B cell (primary cell): ENCODE results near the gene STX1B. TPM values are rescaled to one million over a fixed set of nuclear protein-coding genes. Genes with fewer than 3 reads are reported as not detected.

ENCODE experiments used
- ATAC-seq: fragments of 200-7000 bp; cut with Tn5 transposase; one replicate; pipeline ENCODE4 v1.10.0; 2021; ENCODE audit warnings: low read depth, mild to moderate bottlenecking, moderate number of reproducible peaks, moderate library complexity
- CTCF ChIA-PET: fragments of 350-600 bp; sonication (Branson Sonifier 250); formaldehyde crosslinking; loops from one replicate; lab custom pipeline; 2021; ENCODE audit warnings: antibody characterized with exemption, inconsistent platforms; lab: Charles Lee
- POLR2A ChIA-PET: fragments of 350-600 bp; sonication (Branson Sonifier 250); formaldehyde crosslinking; loops from one replicate; lab custom pipeline; 2021; ENCODE audit warnings: antibody characterized with exemption; lab: Charles Lee
- DNase-seq: peaks from one replicate; pipeline ENCODE4 v3.0.0; 2013
- H2AFZ ChIP-seq: 2 replicates; pipeline ENCODE4 v1.6.1; 2012; ENCODE audit warnings: mild to moderate bottlenecking, low read depth, low read length; ENCODE audit not compliant: insufficient read depth, poor library complexity, severe bottlenecking
- H3K27ac ChIP-seq, 2 donors: 1 replicate in 1 of 2; 2 replicates in 1 of 2; pipeline ENCODE4 v1.5.1; 2012 to 2013; ENCODE audit warnings: low read length in 2 of 2, mild to moderate bottlenecking in 2 of 2, moderate library complexity in 1 of 2
- H3K27me3 ChIP-seq, 4 experiments: fragments of 200-600 bp in 1 of 4; sonication (generic) in 1 of 4; replicated peaks in 1 of 4; 1 replicate in 2 of 4; 2 replicates in 2 of 4; pipeline versions ENCODE4 v1.6.1 to v1.7.0; 2013 to 2016; ENCODE audit warnings: low read length in 3 of 4, mild to moderate bottlenecking in 2 of 4, mixed read lengths in 1 of 4, moderate library complexity in 1 of 4; ENCODE audit not compliant: insufficient read depth in 4 of 4, control insufficient read depth in 3 of 4; ENCODE audit errors: control extremely low read depth in 1 of 4
- H3K36me3 ChIP-seq, 2 experiments: replicated peaks in 1 of 2; 1 replicate in 1 of 2; 2 replicates in 1 of 2; pipeline versions ENCODE4 v1.6.1 to v1.7.1; 2013; ENCODE audit warnings: low read length in 1 of 2; ENCODE audit not compliant: insufficient read depth in 2 of 2, control insufficient read depth in 1 of 2; ENCODE audit errors: control extremely low read depth in 1 of 2, extremely low read depth in 1 of 2
- H3K4me1 ChIP-seq, 2 donors: fragments of 200-600 bp in 1 of 2; sonication (generic) in 1 of 2; 1 replicate in 1 of 2; 2 replicates in 1 of 2; pipeline versions ENCODE4 v1.5.1 to v1.6.1; 2013 to 2017; ENCODE audit warnings: low read length in 2 of 2; ENCODE audit not compliant: control insufficient read depth in 2 of 2, insufficient read depth in 2 of 2
- H3K4me2 ChIP-seq: replicated peaks from 2 replicates; pipeline ENCODE3; 2012; ENCODE audit warnings: mild to moderate bottlenecking, low read depth, low read length; ENCODE audit not compliant: poor library complexity, severe bottlenecking
- H3K4me3 ChIP-seq, 5 experiments: fragments of 200-600 bp in 1 of 5; sonication (generic) in 1 of 5; 1 replicate in 3 of 5; 2 replicates in 2 of 5; pipeline versions ENCODE4 v1.5.1 to v1.7.0; 2011 to 2016; ENCODE audit warnings: low read length in 4 of 5, mild to moderate bottlenecking in 4 of 5, low read depth in 2 of 5, control low read depth in 1 of 5, moderate library complexity in 1 of 5; ENCODE audit not compliant: insufficient read depth in 1 of 5; ENCODE audit errors: control extremely low read depth in 1 of 5, extremely low read depth in 1 of 5
- H3K79me2 ChIP-seq: fragments of 200-600 bp; sonication (generic); one replicate; pipeline ENCODE4 v1.6.0; 2016; ENCODE audit warnings: low read length; ENCODE audit not compliant: control insufficient read depth, insufficient read depth
- H3K9ac ChIP-seq: fragments of 200-600 bp; sonication (generic); 2 replicates; pipeline ENCODE4 v1.6.1; 2017; ENCODE audit warnings: mild to moderate bottlenecking, low read length, moderate library complexity
- H3K9me3 ChIP-seq, 3 donors: one replicate each; pipeline versions ENCODE4 v1.6.1 to v1.7.1; 2013; ENCODE audit warnings: low read length in 2 of 3; ENCODE audit not compliant: control insufficient read depth in 2 of 3, insufficient read depth in 1 of 3; ENCODE audit errors: control extremely low read depth in 1 of 3
- H4K20me1 ChIP-seq: 2 replicates; pipeline ENCODE4 v1.6.0; 2012; ENCODE audit warnings: mild to moderate bottlenecking, low read length; ENCODE audit not compliant: insufficient read depth, control insufficient read depth, poor library complexity, severe bottlenecking
- H3K27ac Mint-ChIP-seq: one replicate; pipeline ENCODE4 v1.8.0; 2021; ENCODE audit warnings: mixed read lengths
- H3K27me3 Mint-ChIP-seq: one replicate; pipeline ENCODE4 v1.8.0; 2021; ENCODE audit warnings: mixed read lengths
- H3K4me1 Mint-ChIP-seq: one replicate; pipeline ENCODE4 v1.8.0; 2021; ENCODE audit warnings: mixed read lengths
- H3K4me3 Mint-ChIP-seq: one replicate; pipeline ENCODE4 v1.8.0; 2021; ENCODE audit warnings: mixed read lengths
- H3K9me3 Mint-ChIP-seq: one replicate; pipeline ENCODE4 v1.8.0; 2022; ENCODE audit warnings: mixed read lengths; ENCODE audit not compliant: insufficient read depth
- EZH2 ChIP-seq: IDR thresholded peaks from 2 replicates; pipeline ENCODE4 v1.6.1; 2012; ENCODE audit warnings: borderline replicate concordance, low read depth, mild to moderate bottlenecking, moderate library complexity, low read length; ENCODE audit not compliant: insufficient read depth, poor library complexity, severe bottlenecking
- WGBS: methylation state at CpG from one replicate; pipeline ENCODE4 v1.1.5; 2013; ENCODE audit warnings: missing lambda C conversion rate; ENCODE audit not compliant: insufficient coverage; 5-methylcytosine and 5-hydroxymethylcytosine counted together
- intact Hi-C: fragments of 100-400 bp; cut with micrococcal nuclease; formaldehyde crosslinking; loops from one replicate; pipeline ENCODE4 v1.10.0; 2022
- polyA plus RNA-seq: library from polyadenylated mRNA; depleted of rRNA; stranded (reverse); fragments of >200 nt; gene quantifications from 2 replicates; pipeline ENCODE4 v1.2.3, GENCODE V29; 2012
- total RNA-seq, 2 donors: library from RNA; stranded (reverse); fragments of 120-200 nt in 1 of 2; gene quantifications; 1 replicate in 1 of 2; 2 replicates in 1 of 2; pipeline versions ENCODE4 v1.2.3 to v1.2.4, GENCODE V29; 2013 to 2022
- TF ChIP-seq, protein P1 (sequence below): fragments of 200-600 bp; IDR thresholded peaks from one replicate; pipeline ENCODE4 v1.8.0; 2022; ENCODE audit warnings: antibody characterized with exemption, mild to moderate bottlenecking

The STX1B gene
- total and polyA plus RNA-seq, 2 donors (not counting 1 experiment from before 2014, with no cell fraction given), result 2.1 to 2.2 TPM

DNA sequence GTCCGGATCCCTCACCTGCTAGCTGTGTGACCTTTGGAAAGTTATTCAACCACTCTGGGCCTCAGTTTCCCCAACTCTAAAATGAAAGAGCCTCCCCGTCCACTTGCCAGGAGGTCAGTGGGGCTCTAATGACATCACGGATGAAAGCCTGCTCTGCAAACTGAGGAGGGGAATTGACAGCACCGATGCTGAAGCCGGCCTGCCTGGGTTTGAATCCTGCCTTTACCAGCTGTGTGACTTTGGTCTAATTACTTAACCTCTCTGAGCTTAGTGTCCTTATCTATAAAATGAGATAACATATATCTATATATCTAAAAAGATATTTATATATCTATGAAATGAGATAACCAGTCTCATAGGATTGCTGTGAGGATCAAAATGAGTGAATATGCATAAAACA, 1.9 kb downstream of the STX1B start:
- TF ChIP-seq, protein P1, sequence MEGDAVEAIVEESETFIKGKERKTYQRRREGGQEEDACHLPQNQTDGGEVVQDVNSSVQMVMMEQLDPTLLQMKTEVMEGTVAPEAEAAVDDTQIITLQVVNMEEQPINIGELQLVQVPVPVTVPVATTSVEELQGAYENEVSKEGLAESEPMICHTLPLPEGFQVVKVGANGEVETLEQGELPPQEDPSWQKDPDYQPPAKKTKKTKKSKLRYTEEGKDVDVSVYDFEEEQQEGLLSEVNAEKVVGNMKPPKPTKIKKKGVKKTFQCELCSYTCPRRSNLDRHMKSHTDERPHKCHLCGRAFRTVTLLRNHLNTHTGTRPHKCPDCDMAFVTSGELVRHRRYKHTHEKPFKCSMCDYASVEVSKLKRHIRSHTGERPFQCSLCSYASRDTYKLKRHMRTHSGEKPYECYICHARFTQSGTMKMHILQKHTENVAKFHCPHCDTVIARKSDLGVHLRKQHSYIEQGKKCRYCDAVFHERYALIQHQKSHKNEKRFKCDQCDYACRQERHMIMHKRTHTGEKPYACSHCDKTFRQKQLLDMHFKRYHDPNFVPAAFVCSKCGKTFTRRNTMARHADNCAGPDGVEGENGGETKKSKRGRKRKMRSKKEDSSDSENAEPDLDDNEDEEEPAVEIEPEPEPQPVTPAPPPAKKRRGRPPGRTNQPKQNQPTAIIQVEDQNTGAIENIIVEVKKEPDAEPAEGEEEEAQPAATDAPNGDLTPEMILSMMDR, result no peak
- TF ChIP-seq EZH2, result no peak
- no peak overlapping the region for H3K27ac Mint-ChIP-seq
- H3K36me3 ChIP-seq, result no peaks in the 10 kb centered on the region
- intact Hi-C loops, result no loop called here
- H2AFZ ChIP-seq, result no peak overlapping the region
- ATAC-seq (no peak), DNase-seq (no peak)
- ChIA-PET POLR2A (no interaction called here), CTCF (interaction anchor here (0.6 kb wide), 1 partner anchor 23 kb away, joined by 3 read pairs; no protein-coding TSS in a partner anchor)
- H3K9ac ChIP-seq, result no peak overlapping the region
- peaks cover 0 to 37% (median 18%) of the 10 kb centered on the region in 4 experiments for H3K27me3 ChIP-seq
- H3K4me2 ChIP-seq, result no peak overlapping the region
- H3K9me3 Mint-ChIP-seq, result no peaks in the 10 kb centered on the region
- no peak overlapping the region for H3K4me3 ChIP-seq
- H3K27me3 Mint-ChIP-seq, result peaks cover 35% of the 10 kb centered on the region
- no peak overlapping the region for H3K4me3 Mint-ChIP-seq
- H3K27ac ChIP-seq, result no peak overlapping the region
- no peaks in the 10 kb centered on the region for H3K79me2 ChIP-seq
- peaks cover 18% of the 10 kb centered on the region for H3K4me1 Mint-ChIP-seq
- no peaks in the 10 kb centered on the region for H4K20me1 ChIP-seq
- H3K4me1 ChIP-seq, result peaks cover 6 to 10% of the 10 kb centered on the region in 2 donors
- H3K9me3 ChIP-seq, result peaks cover 0 to 13% (median 0%) of the 10 kb centered on the region in 3 donors
- 100% methylated on average over 1 of the region's 5 CpGs for WGBS

DNA sequence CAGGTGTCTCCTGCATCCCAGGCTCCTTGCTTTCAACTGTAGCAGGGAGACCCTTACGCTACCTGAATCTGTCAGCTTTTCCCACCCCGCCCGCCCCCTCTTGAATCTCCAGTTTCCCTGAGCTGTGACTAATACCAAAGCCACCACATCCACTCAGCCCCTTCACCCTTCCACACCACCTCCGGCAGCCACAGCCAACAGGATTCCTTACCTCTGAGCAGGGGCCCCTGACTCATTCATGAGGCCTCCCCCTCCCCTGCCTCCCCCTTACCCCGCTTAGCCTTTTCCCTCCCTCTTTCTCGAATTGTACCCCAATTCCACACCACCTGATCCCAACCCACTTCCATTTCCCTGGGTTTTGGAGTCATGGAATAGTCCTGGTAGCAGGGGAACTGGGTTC, 2.3 kb downstream of the STX1B start:
- H3K4me1 Mint-ChIP-seq, result peaks cover 14% of the 10 kb centered on the region
- no peak overlapping the region for H3K4me3 Mint-ChIP-seq
- no peaks in the 10 kb centered on the region for H3K36me3 ChIP-seq
- peaks cover 6 to 10% of the 10 kb centered on the region in 2 donors for H3K4me1 ChIP-seq
- no peak overlapping the region for H3K4me3 ChIP-seq
- CTCF ChIA-PET, result no interaction called here
- H3K27me3 ChIP-seq, result peaks cover 0 to 37% (median 18%) of the 10 kb centered on the region in 4 experiments
- 82% methylated on average over 3 of the region's 6 CpGs for WGBS
- POLR2A ChIA-PET, result no interaction called here
- intact Hi-C loops, result no loop called here
- peaks cover 32% of the 10 kb centered on the region for H3K27me3 Mint-ChIP-seq
- H4K20me1 ChIP-seq, result no peaks in the 10 kb centered on the region
- H3K27ac Mint-ChIP-seq, result no peak overlapping the region
- DNase-seq (no peak), ATAC-seq (no peak)
- H3K9me3 Mint-ChIP-seq, result no peaks in the 10 kb centered on the region
- H3K27ac ChIP-seq, result no peak overlapping the region
- H3K9me3 ChIP-seq, result peaks cover 0 to 10% (median 0%) of the 10 kb centered on the region in 3 donors
- no peaks in the 10 kb centered on the region for H3K79me2 ChIP-seq
- no peak overlapping the region for H3K9ac ChIP-seq
- H2AFZ ChIP-seq, result no peak overlapping the region
- no peak for TF ChIP-seq EZH2
- TF ChIP-seq, protein P1, result no peak
- no peak overlapping the region for H3K4me2 ChIP-seq
